CD1c-positive myeloid dendritic cell (primary cell): ENCODE data around the gene ZNRF3.
"Not testable (repeated sequence)": the region's sequence is repeated elsewhere in the genome, so short reads cannot be mapped to it uniquely, and the experiment has no call there.

ENCODE experiments used
- DNase-seq: peaks from one replicate; pipeline ENCODE4 v3.0.0-alpha.2; 2016; ENCODE audit errors: extremely low spot score

ZNRF3 gene

DNA sequence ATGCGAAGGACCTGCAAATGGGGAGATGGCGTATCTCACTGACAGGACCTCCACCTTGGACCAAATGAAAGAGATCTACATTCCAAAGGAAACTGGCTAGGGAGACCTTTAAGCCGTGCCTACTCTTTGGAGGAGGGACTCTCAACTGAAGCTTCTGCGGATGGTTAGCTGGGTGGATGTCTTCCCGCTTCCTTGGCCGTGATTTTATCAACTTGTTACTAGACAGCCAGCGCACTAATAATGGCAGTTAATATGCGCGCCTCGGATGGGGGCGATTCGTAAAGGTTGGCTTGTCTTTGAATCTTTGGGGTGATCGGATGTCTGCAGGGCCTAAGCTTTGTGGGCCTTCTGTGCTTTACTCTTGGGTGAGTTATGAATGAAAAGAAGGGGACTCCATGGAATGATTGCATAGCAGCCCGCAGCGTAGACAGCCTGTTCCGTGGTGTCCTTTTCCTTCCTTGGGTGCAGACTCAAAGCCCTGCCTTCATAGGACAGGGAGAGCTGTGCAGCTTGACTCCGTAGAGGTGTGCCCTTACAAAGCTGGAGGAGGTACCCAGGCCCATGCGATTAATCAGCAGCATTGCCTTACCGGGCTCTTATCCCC lies 1.5 kb downstream of the ZNRF3 start:
- DNase-seq, result no peak

GRCh38 chr22:28885939-28886338 lies 2.6 kb downstream of the ZNRF3 start:
- DNase-seq, result no peak

DNA sequence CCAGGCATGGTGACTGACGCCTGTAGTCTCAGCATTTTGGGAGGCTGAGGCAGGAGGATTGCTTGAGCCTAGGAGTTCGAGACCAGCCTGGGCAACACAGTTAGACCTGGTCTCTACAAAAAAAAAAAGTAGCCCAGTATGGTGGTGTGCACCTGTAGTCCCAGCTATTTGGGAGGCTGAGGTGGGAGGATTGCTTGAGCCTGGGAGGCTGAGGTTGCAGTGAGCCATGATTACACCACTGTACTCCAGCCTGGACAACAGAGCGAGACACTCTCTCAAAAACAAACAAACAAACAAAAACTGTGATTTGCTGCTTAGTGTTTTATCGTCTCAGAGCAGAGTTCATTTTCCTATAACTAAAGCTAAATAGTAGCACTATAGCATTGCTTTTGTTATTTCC lies 3.3 kb downstream of the ZNRF3 start:
- not testable (repeated sequence) for DNase-seq

DNA sequence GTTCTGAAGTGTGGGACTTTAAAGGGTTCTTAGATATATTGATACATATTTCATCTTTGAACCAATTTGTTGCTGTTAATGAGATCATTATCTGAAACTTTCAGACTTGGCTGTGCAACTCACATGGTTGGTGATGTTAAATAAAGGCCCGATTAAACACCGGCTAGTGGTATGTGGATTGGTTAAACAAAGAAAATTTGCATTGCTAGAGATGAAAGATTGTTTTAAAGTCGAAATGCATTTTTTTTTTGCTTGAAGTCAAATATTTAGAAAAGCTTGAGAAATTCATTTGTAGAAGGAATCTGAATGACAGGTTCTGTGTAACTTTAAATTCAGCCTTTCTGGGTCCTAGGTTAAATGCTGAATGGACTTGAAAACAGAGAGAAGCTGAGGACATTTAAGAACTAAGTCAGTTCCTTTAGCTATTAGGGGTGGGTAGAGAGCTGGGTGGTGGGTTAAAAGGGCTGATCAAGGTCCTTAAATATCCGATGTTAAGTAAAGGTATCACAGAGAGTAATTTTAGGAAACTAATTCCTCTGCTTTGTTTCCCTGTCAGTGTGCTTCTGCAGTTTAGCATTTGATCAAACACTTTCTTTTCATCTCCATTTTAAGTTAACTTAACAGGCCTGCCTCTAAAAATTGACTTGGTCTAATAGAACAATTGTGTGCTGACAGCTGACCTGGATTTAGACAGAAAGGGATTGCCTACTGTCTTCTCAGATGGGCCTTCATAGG lies 4.5 kb downstream of the ZNRF3 start:
- DNase-seq, result no peak

DNA sequence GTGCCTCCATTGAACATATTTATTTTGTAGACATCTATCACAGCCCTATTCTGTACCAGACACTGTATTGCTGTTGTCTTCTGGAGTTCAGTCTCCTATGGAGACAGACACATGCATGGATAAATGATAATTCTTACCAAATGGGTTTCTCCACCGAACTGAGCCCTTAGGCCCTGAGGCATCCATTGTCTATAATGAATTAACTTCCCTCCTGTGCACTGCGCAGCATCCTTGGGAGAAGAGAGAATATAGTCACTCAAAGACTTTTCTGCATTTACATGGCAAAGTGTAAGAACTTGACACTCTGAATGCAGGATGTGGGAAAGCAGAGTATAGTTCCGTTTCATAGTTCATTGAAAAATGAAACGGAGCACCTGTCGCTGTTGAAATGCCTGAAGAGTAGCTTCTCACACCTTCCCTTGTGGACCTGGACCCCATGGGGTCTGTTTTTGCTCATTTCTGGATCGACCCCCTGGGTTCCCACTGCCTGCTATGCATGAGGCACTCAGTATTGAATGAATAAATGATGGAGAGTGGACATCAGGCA lies 6.2 kb downstream of the ZNRF3 start:
- no peak for DNase-seq

GRCh38 chr22:28891156-28891733 lies 7.9 kb downstream of the ZNRF3 start:
- no peak for DNase-seq

DNA sequence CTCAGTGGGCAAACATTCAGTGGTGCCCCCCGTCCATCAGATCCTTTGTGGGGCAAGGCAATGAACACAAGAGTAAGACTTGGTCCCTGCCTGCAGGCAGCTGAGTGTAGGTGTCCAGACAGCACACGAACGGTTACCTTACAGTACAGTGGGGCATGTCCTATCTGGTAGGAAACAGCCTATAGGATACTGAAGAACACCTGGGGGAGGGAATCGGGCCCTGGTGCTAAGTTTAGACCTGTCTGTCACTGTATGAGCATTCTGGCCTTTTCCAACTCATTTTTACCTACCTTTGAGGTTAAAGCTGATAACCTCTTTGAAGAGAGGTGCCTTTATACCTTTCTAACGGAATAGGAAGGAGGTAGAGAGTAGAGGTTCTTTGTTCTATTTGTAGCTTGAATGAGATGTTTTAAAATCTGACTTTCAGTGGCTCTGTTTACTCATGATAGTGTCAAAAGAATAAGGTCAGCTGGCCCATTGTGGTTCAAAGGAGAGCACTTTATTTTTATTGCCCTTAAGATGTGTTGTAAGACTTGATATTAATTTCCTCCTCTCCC lies 8.9 kb downstream of the ZNRF3 start:
- no peak for DNase-seq

GRCh38 chr22:28893810-28894209 lies 10.4 kb downstream of the ZNRF3 start:
- no peak for DNase-seq

GRCh38 chr22:28894334-28894733 lies 11.0 kb downstream of the ZNRF3 start:
- DNase-seq, result no peak

DNA sequence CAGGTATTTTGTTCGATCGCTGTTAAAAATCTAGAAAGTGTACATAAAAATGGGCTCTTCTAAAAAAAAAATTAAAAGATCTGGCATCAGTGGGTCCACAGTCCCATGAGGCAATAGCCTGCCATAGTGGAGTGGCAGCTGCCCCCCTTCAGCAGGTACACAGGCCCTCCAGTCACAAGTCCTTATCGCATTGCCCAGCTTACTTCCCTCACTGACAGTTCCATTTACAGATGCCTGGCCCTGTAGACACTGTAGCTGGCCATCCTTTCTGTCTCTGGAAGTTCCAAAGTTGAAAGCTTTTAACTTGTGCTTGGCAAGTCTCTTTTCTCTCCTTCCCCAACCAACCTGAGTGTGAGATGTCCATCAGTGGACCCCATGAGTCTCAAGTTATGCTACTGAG lies 11.4 kb downstream of the ZNRF3 start:
- DNase-seq, result no peak

GRCh38 chr22:28896611-28897010 lies 13.2 kb downstream of the ZNRF3 start:
- no peak for DNase-seq

DNA sequence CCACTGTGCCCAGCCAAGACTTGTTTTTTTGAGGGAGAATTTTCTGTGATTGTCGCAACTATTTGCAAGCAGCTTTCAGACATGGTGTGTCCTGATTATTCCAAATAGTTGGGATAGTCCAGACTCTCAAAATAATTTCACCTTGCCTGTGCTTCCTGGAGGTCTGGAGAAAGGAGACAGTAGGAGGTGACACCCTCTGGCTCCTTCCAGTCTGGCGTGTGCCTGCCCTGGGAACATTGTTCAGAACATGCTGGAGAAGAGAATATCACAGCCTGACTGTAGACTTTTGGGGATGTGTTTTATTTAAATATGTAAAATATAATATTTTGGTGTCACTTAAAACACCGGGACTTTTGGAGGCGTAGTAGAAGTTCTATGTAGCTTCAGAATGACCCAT lies 14.9 kb downstream of the ZNRF3 start:
- no peak for DNase-seq

DNA sequence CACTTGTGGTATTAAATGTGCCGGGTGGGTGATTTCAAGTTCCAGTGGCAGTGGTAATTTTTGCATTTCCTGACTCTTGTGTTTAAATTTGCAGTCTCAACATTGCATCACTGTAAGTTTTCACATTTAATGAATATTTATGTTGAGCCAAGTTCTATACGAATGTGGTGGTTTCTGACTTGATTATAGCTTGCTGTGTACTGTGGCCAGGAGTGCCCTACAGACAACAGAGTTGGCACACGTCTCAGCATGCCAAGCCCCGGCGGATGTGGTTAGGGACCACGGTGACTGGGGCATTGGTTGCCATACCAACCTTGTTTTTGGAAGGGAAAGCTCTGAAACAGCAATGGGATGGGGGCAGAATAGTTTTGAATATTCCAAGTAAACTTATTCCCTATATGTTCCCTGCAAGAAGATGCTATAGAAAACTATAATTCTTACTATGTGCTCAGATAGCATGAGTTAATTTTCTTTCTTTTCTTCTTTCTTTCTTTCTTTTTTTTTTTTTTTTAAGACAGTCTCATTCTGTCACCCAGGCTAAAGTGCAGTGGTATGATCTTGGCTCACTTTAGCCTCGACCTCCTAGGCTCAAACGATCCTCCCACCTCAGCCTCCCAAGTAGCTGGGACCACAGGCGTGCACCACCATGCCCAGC lies 16.0 kb downstream of the ZNRF3 start:
- no peak for DNase-seq

GRCh38 chr22:28900379-28900925 lies 17.1 kb downstream of the ZNRF3 start:
- DNase-seq, result no peak

- no peak for DNase-seq
Observed at GRCh38 chr22:28902490-28902889, 19.1 kb downstream of the ZNRF3 start.

- DNase-seq, result no peak
Observed at GRCh38 chr22:28903080-28903479, 19.7 kb downstream of the ZNRF3 start.

DNA sequence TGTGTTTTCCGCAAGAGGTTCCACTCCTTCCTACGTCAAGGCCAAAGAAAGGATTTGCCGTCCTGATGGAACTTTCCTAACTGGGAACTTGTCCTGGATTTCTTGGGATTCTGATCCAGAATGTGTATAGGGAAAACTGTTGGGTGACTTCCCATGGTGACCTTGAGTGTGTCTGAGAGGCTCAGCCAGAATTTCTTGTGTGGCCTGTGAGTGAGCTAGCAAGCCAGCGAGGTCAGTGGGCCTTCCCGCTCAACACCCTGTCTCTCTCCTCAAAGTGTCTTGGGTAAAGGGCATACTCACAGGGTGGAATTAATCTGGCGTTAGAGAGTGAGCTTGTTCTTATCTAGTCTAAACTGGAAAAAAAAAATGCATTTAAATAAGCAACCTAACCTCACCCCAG lies 20.4 kb downstream of the ZNRF3 start:
- DNase-seq, result no peak

- DNase-seq, result no peak
Observed at GRCh38 chr22:28904211-28904896, 21.0 kb downstream of the ZNRF3 start.

- DNase-seq, result no peak
Observed at GRCh38 chr22:28905256-28905832, 22.0 kb downstream of the ZNRF3 start.

DNA sequence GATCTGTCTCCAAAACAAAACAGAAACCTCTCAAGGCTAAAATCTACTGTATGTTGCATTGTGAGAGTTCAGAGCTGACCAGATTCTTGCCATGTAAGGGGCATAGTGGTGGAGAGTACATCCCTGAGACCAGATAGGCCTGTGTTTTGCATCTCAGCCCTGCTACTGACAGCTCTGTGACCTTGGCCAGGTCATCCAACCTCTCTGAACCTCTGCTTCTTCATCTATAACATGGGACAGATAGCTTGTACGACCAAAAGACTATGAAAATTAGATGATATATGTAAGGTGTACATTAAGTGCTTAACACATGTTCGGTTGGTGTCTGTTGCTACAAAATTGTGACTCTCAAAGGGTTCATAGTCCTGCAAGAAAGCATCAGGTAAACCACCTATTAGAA lies 22.9 kb downstream of the ZNRF3 start:
- no peak for DNase-seq
